ENCODE results near the gene USP49.

DNA sequence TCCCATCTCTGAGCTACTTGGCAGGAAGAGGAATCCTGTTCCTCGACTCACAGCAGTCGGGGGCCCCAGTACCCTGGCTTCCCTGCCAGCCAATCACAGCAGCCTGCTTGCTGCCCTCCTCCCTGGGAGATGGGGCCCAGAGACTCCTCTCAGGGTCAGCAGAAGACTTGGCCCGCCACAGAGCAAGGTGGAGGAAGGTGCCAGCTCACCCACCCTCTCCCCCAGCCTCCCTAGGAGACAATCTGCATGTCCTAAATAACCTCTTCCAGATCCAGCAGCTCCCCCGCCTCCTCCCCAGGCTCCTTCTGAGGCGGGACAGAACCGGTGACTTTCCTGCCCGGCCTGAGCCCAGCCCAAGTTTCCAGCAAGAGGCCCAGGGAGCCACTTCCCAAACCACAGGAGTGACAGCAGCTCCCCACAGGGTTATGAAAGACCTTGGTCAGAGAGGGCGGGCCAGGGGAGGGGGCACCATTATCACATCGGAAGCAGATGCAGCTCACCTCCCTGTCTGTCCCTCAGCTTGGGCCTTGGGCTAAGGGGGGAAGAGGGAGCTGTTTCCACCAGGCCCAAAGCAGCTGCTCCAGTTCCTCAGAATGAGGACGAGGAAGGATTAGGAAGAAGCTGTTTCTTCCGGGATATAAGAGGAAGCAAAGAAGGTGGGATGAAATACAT, 44.1 kb upstream of the USP49 start:
- TF ChIP-seq, protein P1, sequence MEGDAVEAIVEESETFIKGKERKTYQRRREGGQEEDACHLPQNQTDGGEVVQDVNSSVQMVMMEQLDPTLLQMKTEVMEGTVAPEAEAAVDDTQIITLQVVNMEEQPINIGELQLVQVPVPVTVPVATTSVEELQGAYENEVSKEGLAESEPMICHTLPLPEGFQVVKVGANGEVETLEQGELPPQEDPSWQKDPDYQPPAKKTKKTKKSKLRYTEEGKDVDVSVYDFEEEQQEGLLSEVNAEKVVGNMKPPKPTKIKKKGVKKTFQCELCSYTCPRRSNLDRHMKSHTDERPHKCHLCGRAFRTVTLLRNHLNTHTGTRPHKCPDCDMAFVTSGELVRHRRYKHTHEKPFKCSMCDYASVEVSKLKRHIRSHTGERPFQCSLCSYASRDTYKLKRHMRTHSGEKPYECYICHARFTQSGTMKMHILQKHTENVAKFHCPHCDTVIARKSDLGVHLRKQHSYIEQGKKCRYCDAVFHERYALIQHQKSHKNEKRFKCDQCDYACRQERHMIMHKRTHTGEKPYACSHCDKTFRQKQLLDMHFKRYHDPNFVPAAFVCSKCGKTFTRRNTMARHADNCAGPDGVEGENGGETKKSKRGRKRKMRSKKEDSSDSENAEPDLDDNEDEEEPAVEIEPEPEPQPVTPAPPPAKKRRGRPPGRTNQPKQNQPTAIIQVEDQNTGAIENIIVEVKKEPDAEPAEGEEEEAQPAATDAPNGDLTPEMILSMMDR (IDR thresholded peaks at IDR 0.05) = no peak
- TF ChIP-seq POLR2A (IDR thresholded peaks at IDR 0.05) = no peak

All from heart left ventricle (tissue), 13 donors.